Myocyte (in vitro differentiated cells): ENCODE results near the gene MRPS18B. TPM values are rescaled to one million over a fixed set of nuclear protein-coding genes. Genes with fewer than 3 reads are reported as not detected.

Source experiments
- DNase-seq: peaks from one replicate; pipeline ENCODE4 v3.0.0-alpha.2; 2012; ENCODE audit warnings: low read depth
- total RNA-seq: library from RNA; depleted of rRNA; stranded (reverse); fragments of >200 nt; gene quantifications from 2 replicates; pipeline ENCODE4 v1.2.3, GENCODE V29; 2014

Gene MRPS18B
- total RNA-seq, 1 donor from 2014 or later: 64.3 TPM

GRCh38 chr6:30601815-30602641 is 15.6 kb upstream of the MRPS18B start:
- DNase-seq: no peak

- no peak for DNase-seq
Observed at GRCh38 chr6:30603961-30604360, 13.7 kb upstream of the MRPS18B start.

GRCh38 chr6:30610065-30610464 is 7.6 kb upstream of the MRPS18B start:
- DNase-seq: no peak

GRCh38 chr6:30611150-30611855 is 6.3 kb upstream of the MRPS18B start:
- DNase-seq: no peak

GRCh38 chr6:30611856-30612194 is 5.8 kb upstream of the MRPS18B start:
- no peak for DNase-seq

- peak; percentile 61 for DNase-seq
Observed at GRCh38 chr6:30612213-30612612, 5.4 kb upstream of the MRPS18B start.

GRCh38 chr6:30612687-30613248 is 4.9 kb upstream of the MRPS18B start:
- DNase-seq: no peak

GRCh38 chr6:30613251-30614043 is 4.2 kb upstream of the MRPS18B start:
- DNase-seq: no peak

GRCh38 chr6:30614044-30614842 is 3.4 kb upstream of the MRPS18B start:
- no peak for DNase-seq

GRCh38 chr6:30614843-30615218 is 2.8 kb upstream of the MRPS18B start:
- DNase-seq: peak; percentile 98

- DNase-seq: peak; percentile 86
Observed at GRCh38 chr6:30615219-30615957, 2.3 kb upstream of the MRPS18B start.

GRCh38 chr6:30615958-30616810 is 1.5 kb upstream of the MRPS18B start:
- DNase-seq: peak; percentile 59

- peak; percentile 100 for DNase-seq
Observed at GRCh38 chr6:30616811-30617564, 652 bp upstream of the MRPS18B start, which contains the start of gene PPP1R10. TSS of gene PPP1R10 (minus strand) at chr6:30617243. CDS start at chr6:30609944, 7,299 bp downstream.

- no peak for DNase-seq
Observed at GRCh38 chr6:30618270-30618797, 694 bp downstream of the MRPS18B start.

- DNase-seq: no peak
Observed at GRCh38 chr6:30619561-30619960, 1.9 kb downstream of the MRPS18B start.

- DNase-seq: no peak
Observed at GRCh38 chr6:30625511-30625910, 7.9 kb downstream of the MRPS18B start.

GRCh38 chr6:30626484-30627366 is 9.1 kb downstream of the MRPS18B start, which contains the start of gene ATAT1:
TSS of gene ATAT1 (plus strand) at chr6:30626874.
- peak; percentile 90 for DNase-seq
